B cell (primary cell): ENCODE measurements around the gene KREMEN2. TPM values are rescaled to one million over a fixed set of nuclear protein-coding genes. Genes with fewer than 3 reads are reported as not detected.

Experiments
- ATAC-seq: fragments of 200-7000 bp; cut with Tn5 transposase; one replicate; pipeline ENCODE4 v1.10.0; 2021; ENCODE audit warnings: low read depth, mild to moderate bottlenecking, moderate number of reproducible peaks, moderate library complexity
- CTCF ChIA-PET: fragments of 350-600 bp; sonication (Branson Sonifier 250); formaldehyde crosslinking; loops from one replicate; lab custom pipeline; 2021; ENCODE audit warnings: antibody characterized with exemption, inconsistent platforms; lab: Charles Lee
- POLR2A ChIA-PET: fragments of 350-600 bp; sonication (Branson Sonifier 250); formaldehyde crosslinking; loops from one replicate; lab custom pipeline; 2021; ENCODE audit warnings: antibody characterized with exemption; lab: Charles Lee
- DNase-seq: peaks from one replicate; pipeline ENCODE4 v3.0.0; 2013
- H2AFZ ChIP-seq: 2 replicates; pipeline ENCODE4 v1.6.1; 2012; ENCODE audit warnings: mild to moderate bottlenecking, low read depth, low read length; ENCODE audit not compliant: insufficient read depth, poor library complexity, severe bottlenecking
- H3K27ac ChIP-seq, 2 donors: 1 replicate in 1 of 2; 2 replicates in 1 of 2; pipeline ENCODE4 v1.5.1; 2012 to 2013; ENCODE audit warnings: low read length in 2 of 2, mild to moderate bottlenecking in 2 of 2, moderate library complexity in 1 of 2
- H3K27me3 ChIP-seq, 4 experiments: fragments of 200-600 bp in 1 of 4; sonication (generic) in 1 of 4; replicated peaks in 1 of 4; 1 replicate in 2 of 4; 2 replicates in 2 of 4; pipeline versions ENCODE4 v1.6.1 to v1.7.0; 2013 to 2016; ENCODE audit warnings: low read length in 3 of 4, mild to moderate bottlenecking in 2 of 4, mixed read lengths in 1 of 4, moderate library complexity in 1 of 4; ENCODE audit not compliant: insufficient read depth in 4 of 4, control insufficient read depth in 3 of 4; ENCODE audit errors: control extremely low read depth in 1 of 4
- H3K36me3 ChIP-seq, 2 experiments: replicated peaks in 1 of 2; 1 replicate in 1 of 2; 2 replicates in 1 of 2; pipeline versions ENCODE4 v1.6.1 to v1.7.1; 2013; ENCODE audit warnings: low read length in 1 of 2; ENCODE audit not compliant: insufficient read depth in 2 of 2, control insufficient read depth in 1 of 2; ENCODE audit errors: control extremely low read depth in 1 of 2, extremely low read depth in 1 of 2
- H3K4me1 ChIP-seq, 2 donors: fragments of 200-600 bp in 1 of 2; sonication (generic) in 1 of 2; 1 replicate in 1 of 2; 2 replicates in 1 of 2; pipeline versions ENCODE4 v1.5.1 to v1.6.1; 2013 to 2017; ENCODE audit warnings: low read length in 2 of 2; ENCODE audit not compliant: control insufficient read depth in 2 of 2, insufficient read depth in 2 of 2
- H3K4me2 ChIP-seq: replicated peaks from 2 replicates; pipeline ENCODE3; 2012; ENCODE audit warnings: mild to moderate bottlenecking, low read depth, low read length; ENCODE audit not compliant: poor library complexity, severe bottlenecking
- H3K4me3 ChIP-seq, 5 experiments: fragments of 200-600 bp in 1 of 5; sonication (generic) in 1 of 5; 1 replicate in 3 of 5; 2 replicates in 2 of 5; pipeline versions ENCODE4 v1.5.1 to v1.7.0; 2011 to 2016; ENCODE audit warnings: low read length in 4 of 5, mild to moderate bottlenecking in 4 of 5, low read depth in 2 of 5, control low read depth in 1 of 5, moderate library complexity in 1 of 5; ENCODE audit not compliant: insufficient read depth in 1 of 5; ENCODE audit errors: control extremely low read depth in 1 of 5, extremely low read depth in 1 of 5
- H3K79me2 ChIP-seq: fragments of 200-600 bp; sonication (generic); one replicate; pipeline ENCODE4 v1.6.0; 2016; ENCODE audit warnings: low read length; ENCODE audit not compliant: control insufficient read depth, insufficient read depth
- H3K9ac ChIP-seq: fragments of 200-600 bp; sonication (generic); 2 replicates; pipeline ENCODE4 v1.6.1; 2017; ENCODE audit warnings: mild to moderate bottlenecking, low read length, moderate library complexity
- H3K9me3 ChIP-seq, 3 donors: one replicate each; pipeline versions ENCODE4 v1.6.1 to v1.7.1; 2013; ENCODE audit warnings: low read length in 2 of 3; ENCODE audit not compliant: control insufficient read depth in 2 of 3, insufficient read depth in 1 of 3; ENCODE audit errors: control extremely low read depth in 1 of 3
- H4K20me1 ChIP-seq: 2 replicates; pipeline ENCODE4 v1.6.0; 2012; ENCODE audit warnings: mild to moderate bottlenecking, low read length; ENCODE audit not compliant: insufficient read depth, control insufficient read depth, poor library complexity, severe bottlenecking
- H3K27ac Mint-ChIP-seq: one replicate; pipeline ENCODE4 v1.8.0; 2021; ENCODE audit warnings: mixed read lengths
- H3K27me3 Mint-ChIP-seq: one replicate; pipeline ENCODE4 v1.8.0; 2021; ENCODE audit warnings: mixed read lengths
- H3K4me1 Mint-ChIP-seq: one replicate; pipeline ENCODE4 v1.8.0; 2021; ENCODE audit warnings: mixed read lengths
- H3K4me3 Mint-ChIP-seq: one replicate; pipeline ENCODE4 v1.8.0; 2021; ENCODE audit warnings: mixed read lengths
- H3K9me3 Mint-ChIP-seq: one replicate; pipeline ENCODE4 v1.8.0; 2022; ENCODE audit warnings: mixed read lengths; ENCODE audit not compliant: insufficient read depth
- EZH2 ChIP-seq: IDR thresholded peaks from 2 replicates; pipeline ENCODE4 v1.6.1; 2012; ENCODE audit warnings: borderline replicate concordance, low read depth, mild to moderate bottlenecking, moderate library complexity, low read length; ENCODE audit not compliant: insufficient read depth, poor library complexity, severe bottlenecking
- WGBS: methylation state at CpG from one replicate; pipeline ENCODE4 v1.1.5; 2013; ENCODE audit warnings: missing lambda C conversion rate; ENCODE audit not compliant: insufficient coverage; 5-methylcytosine and 5-hydroxymethylcytosine counted together
- intact Hi-C: fragments of 100-400 bp; cut with micrococcal nuclease; formaldehyde crosslinking; loops from one replicate; pipeline ENCODE4 v1.10.0; 2022
- polyA minus RNA-seq: library from RNA; depleted of rRNA, polyadenylated mRNA; stranded (reverse); fragments of >200 nt; gene quantifications from 2 replicates; pipeline ENCODE4 v1.2.3, GENCODE V29; 2012
- polyA plus RNA-seq: library from polyadenylated mRNA; depleted of rRNA; stranded (reverse); fragments of >200 nt; gene quantifications from 2 replicates; pipeline ENCODE4 v1.2.3, GENCODE V29; 2012
- total RNA-seq, 2 donors: library from RNA; stranded (reverse); fragments of 120-200 nt in 1 of 2; gene quantifications; 1 replicate in 1 of 2; 2 replicates in 1 of 2; pipeline versions ENCODE4 v1.2.3 to v1.2.4, GENCODE V29; 2013 to 2022
- TF ChIP-seq, protein P1 (sequence below): fragments of 200-600 bp; IDR thresholded peaks from one replicate; pipeline ENCODE4 v1.8.0; 2022; ENCODE audit warnings: antibody characterized with exemption, mild to moderate bottlenecking

Gene KREMEN2, protein sequence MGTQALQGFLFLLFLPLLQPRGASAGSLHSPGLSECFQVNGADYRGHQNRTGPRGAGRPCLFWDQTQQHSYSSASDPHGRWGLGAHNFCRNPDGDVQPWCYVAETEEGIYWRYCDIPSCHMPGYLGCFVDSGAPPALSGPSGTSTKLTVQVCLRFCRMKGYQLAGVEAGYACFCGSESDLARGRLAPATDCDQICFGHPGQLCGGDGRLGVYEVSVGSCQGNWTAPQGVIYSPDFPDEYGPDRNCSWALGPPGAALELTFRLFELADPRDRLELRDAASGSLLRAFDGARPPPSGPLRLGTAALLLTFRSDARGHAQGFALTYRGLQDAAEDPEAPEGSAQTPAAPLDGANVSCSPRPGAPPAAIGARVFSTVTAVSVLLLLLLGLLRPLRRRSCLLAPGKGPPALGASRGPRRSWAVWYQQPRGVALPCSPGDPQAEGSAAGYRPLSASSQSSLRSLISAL
- total RNA-seq (0.17 and 0.19 TPM in 2 replicates), polyA plus RNA-seq (1.1 and 2.6 TPM in 2 replicates), polyA minus RNA-seq (0.51 and 2.6 TPM in 2 replicates)
- 1.4 TPM for total RNA-seq (2013)

DNA sequence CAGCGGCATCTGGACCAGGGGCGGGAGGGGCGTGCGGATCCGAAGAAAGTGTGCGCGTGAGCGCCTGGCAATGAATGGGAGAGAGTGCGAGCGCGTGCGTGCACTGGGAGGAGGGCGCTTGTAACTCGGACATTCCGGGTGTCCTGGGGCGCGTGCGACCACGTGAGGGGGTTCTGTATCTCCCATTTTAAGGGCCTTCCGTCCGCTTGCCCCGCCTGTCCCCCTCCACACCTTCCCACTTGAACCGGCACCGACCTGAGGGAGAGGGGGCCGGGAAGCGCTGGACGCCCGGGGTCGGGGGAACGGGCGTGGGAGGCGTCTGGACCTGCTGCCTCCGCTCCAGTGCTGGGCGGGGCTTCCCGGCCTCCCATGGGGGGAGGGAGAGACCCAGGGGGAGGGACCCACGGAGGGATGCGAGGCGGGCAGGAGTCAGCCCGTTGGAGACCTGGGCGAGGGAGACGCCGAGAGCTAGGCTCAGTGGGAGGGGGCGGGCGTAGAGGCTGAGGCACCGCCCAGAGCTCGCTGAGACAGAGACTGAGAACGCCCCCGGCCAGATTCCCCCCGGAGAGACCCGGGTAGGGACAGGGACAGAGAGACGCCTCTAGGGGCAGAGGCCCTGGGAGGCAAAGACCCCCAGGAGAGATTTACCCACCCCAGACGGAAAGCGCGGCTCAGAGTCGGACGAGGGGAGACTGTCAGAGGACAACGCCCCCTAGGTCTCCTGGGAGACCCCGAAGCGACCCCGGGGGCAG, at the start of gene KREMEN2:
KREMEN2 (plus strand) TSS at position 553 of the 752 bp plus-strand sequence. CDS start 246 bp downstream, outside the sequence.
- ATAC-seq (no peak), DNase-seq (peak; percentile 57)
- TF ChIP-seq, protein P1, sequence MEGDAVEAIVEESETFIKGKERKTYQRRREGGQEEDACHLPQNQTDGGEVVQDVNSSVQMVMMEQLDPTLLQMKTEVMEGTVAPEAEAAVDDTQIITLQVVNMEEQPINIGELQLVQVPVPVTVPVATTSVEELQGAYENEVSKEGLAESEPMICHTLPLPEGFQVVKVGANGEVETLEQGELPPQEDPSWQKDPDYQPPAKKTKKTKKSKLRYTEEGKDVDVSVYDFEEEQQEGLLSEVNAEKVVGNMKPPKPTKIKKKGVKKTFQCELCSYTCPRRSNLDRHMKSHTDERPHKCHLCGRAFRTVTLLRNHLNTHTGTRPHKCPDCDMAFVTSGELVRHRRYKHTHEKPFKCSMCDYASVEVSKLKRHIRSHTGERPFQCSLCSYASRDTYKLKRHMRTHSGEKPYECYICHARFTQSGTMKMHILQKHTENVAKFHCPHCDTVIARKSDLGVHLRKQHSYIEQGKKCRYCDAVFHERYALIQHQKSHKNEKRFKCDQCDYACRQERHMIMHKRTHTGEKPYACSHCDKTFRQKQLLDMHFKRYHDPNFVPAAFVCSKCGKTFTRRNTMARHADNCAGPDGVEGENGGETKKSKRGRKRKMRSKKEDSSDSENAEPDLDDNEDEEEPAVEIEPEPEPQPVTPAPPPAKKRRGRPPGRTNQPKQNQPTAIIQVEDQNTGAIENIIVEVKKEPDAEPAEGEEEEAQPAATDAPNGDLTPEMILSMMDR, result no peak
- peak; percentile 58 for TF ChIP-seq EZH2
- peaks cover 66% of the 10 kb centered on the region in 2 donors for H3K4me1 ChIP-seq
- peaks cover 0 to 67% (median 19%) of the 10 kb centered on the region in 4 experiments for H3K27me3 ChIP-seq
- H3K4me1 Mint-ChIP-seq, result peaks cover 37% of the 10 kb centered on the region
- peak within 1 kb of the TSS; percentile 96 for H3K4me2 ChIP-seq
- H3K27ac Mint-ChIP-seq, result peak within 1 kb of the TSS; percentile 6
- H4K20me1 ChIP-seq, result peaks cover 34% of the 10 kb centered on the region
- H2AFZ ChIP-seq, result peak within 1 kb of the TSS; percentile 63
- H3K4me3 Mint-ChIP-seq, result peak within 1 kb of the TSS; percentile 84
- no peaks in the 10 kb centered on the region for H3K9me3 Mint-ChIP-seq
- POLR2A ChIA-PET, result no interaction called here
- no peaks in the 10 kb centered on the region for H3K79me2 ChIP-seq
- CTCF ChIA-PET, result interaction anchor here (1.1 kb wide), 1 partner anchor 14 kb away, joined by 3 read pairs; no protein-coding TSS in a partner anchor
- H3K36me3 ChIP-seq, result no peaks in the 10 kb centered on the region
- H3K27me3 Mint-ChIP-seq, result peaks cover 25% of the 10 kb centered on the region
- H3K9me3 ChIP-seq, result peaks cover 0 to 28% (median 0%) of the 10 kb centered on the region in 3 donors
- H3K4me3 ChIP-seq, result peak within 1 kb of the TSS in 4 of 5 experiments; percentile 39 to 61 (median 54)
- under 1% methylated on average over 59 of the region's 60 CpGs for WGBS
- H3K27ac ChIP-seq, result no peak within 1 kb of the TSS
- peak within 1 kb of the TSS; percentile 59 for H3K9ac ChIP-seq
- intact Hi-C loops, result loop anchor here (2.0 kb wide), 1 partner anchor 59 kb away; no protein-coding TSS in a partner anchor
